HS-5 (cell line): ENCODE measurements around the gene GID8.

ENCODE experiments used
- DNase-seq: peaks from one replicate; pipeline ENCODE4 v3.0.0-alpha.2; 2012; ENCODE audit warnings: low read depth

GID8 gene

DNA sequence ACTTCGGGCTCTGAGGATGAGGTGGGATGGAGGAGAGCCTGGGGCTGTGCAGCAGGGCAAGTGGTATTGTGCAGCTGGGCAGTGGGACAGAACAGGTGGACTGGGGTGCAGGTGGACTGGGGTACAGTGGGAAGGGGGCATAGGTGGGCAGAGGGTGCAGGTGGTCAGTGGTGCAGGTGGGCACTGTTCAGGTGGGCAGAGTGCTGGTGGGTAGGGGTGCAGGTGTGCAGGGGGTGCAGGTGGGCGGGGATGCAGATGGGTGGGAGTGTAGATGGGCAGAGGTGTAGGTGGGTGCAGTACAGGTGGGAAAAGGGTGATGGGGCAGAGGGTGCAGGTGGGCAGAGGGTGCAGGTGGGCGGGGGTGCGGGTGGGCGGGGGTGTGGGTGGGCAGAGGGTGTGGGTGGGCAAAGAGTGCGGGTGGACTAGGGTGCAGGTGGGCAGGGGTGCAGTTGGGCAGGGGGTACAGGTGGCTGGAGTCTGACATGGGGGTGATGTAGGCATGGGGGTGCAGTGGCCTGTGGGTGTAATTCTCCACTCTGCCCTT is 48.4 kb downstream of the GID8 start:
- DNase-seq: no peak

DNA sequence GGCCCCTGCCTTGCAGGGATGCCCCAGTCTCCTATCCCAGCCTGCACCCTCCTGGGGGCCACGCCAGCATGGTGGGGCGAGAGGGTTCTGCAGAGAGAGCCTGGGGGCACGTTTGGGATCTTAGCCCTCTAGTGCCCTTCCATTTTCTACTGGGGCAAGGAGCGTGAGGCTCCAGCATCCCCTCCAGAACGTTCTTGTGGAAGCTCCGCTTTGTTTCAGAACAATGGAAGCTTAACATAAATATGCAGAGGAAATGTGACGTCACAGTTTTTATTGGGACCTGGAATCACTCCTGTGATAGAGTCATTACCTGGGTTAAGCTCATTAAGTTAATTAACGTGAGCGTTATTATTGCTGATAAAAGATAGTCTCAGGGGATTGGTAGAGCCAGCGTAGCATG is 49.2 kb downstream of the GID8 start:
- DNase-seq: no peak

DNA sequence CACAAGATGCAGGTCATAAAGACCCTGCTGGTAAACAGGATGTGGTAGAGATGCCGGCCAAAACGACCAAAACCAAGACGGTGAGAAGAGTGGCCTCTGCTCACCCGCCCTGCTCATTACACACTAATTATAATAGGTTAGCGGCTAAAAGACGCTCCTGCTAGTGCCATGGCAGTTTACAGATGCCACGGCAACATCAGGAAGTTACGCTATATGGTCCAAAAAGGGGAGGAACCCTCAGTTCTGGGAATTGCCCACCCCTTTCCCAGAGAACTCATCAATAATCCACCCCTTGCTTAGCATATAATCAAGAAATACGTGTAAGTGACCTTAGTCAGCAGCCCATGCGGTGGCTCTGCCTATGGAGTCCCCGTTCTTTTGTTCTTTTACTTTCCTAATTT is 51.3 kb downstream of the GID8 start:
- DNase-seq: no peak

DNA sequence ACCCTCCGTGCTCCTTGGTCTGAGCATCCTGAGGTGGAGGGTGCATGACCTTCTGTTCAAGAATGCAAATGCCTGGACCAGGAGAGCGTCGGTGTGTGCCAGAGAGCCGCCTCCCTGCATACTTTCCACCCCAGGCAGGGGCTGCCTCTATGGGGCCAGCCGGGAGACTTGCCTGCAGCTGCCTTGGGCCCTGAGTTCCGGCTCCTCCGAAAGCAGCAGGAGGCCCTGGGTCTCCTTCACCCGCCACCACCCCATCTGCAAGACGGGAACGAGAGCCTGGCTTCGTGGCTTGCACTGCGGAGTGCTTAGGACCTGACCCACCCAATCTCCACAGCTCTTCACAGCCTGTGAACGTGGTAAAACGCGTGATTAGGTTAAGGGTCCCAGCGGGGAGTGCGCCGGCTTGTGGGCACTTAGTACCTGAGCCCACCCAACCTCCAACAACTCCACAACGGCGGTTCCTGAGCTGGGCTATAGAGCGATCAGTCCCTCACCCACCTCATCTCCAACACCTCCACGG is 52.4 kb downstream of the GID8 start:
- no peak for DNase-seq

DNA sequence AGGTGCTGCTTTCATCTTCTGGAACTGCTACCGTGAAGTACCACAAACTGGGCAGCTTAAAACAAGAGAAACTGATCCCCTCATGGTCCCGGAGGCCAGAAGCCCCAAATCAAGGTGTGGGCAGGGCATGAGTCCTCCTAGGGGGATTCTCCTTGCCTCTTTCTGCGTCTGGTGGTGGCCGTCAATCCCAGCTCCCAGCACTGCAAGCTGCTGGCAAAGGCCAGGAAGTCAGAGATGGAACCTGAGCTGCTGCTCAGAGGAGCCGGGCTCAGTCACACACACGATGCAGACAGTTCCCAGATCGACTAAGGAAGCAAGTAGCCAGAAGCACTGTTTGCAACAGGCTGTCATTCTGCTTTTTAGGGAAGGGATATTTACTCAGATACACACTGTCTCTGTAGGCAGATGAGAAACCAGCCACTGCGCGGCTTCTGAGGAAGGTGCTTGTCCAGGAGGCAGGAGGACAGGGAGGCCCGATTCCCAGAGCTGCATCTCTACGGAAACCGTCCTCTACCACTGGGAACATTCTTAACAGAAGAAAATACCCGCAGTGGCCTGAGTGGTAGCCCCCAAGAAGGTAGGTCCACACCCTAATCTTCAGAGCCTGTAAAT is 53.4 kb downstream of the GID8 start:
- no peak for DNase-seq

DNA sequence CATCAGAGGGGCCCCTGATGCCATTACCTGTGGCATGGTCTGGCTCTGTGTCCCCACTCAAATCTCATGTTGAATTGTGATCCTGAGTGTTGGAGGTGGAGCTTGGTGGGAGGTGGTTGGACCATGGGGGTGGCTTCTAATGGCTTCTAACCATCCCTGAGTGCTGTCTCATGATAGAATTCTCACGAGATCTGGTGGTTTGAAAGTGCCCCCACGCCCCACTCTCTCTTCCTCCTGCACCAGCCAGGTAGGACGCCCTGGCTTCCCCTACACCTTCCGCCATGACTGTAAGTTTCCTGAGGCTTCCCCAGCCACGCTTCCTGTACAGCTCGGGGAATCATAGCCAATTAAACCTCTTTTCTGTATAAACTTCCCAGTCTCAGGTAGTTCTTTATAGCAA is 53.9 kb downstream of the GID8 start:
- DNase-seq: no peak

DNA sequence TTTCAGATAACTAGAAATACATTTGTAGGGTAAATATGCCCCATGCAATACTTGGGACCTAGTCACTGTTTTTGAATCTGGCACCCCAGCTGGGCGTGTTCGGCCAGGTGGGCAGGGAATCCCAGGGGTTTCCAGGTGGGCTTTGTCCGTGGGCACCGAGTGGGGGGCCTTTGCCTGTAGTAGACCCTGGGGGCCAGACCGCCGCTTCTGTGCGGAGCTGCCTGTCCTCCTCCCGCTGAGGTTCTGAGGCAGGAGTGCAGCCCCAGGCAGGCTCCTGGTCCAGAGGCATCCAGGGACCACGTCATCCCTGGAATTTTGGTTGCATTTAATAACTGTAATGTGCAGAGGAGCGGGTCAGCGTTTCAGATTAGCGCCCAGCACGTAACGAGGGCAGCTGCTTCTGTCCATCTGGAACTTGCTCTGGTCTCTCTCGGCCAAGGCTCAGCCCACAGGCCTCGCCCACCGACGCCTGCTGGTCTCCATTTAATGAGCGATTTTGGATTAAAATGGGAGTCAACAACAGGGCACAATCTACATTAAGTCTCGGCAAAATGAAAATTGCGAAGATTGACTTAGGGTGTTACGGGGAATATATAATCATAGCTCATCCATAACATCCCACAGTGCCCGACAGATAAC is 56.0 kb downstream of the GID8 start:
- DNase-seq: no peak

DNA sequence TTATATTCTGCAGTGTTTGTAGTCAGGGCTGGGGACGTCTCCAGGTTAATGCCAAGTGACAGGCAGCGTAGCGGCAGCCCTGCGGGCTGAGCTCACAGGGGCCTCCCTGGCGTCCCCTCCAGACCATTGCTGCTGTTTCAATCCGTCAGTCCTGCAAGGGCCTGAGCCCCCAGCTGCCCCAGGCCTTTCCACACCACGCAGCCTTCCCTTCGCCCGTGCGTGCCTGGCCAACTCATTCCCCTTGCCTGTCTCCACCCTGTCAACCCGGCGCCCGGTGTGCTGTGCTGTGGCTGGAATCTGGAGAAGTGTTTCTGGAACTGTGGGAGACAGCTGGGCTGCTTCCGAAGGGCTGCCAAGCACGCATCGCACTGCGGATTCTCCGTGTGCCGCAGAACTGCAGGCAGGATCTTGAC is 56.9 kb downstream of the GID8 start:
- no peak for DNase-seq

DNA sequence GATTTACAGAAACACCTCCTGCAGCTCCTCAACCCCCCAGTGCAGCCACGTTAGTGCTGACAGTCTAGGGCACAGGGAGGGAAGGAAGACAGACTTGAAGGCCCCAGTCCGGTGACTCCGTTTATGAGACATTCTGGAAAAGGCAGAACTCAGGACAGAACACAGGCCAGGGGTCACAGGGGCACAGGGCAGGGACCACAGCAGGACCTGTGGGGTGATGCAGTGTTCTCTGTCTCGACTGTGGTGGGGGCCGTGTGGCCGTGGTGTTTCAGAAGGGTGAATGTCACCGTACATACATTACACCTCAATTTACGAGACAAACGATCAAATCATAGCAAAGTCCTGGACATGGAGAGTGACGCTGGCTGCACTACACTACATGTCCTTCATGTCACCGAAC is 57.5 kb downstream of the GID8 start:
- no peak for DNase-seq

DNA sequence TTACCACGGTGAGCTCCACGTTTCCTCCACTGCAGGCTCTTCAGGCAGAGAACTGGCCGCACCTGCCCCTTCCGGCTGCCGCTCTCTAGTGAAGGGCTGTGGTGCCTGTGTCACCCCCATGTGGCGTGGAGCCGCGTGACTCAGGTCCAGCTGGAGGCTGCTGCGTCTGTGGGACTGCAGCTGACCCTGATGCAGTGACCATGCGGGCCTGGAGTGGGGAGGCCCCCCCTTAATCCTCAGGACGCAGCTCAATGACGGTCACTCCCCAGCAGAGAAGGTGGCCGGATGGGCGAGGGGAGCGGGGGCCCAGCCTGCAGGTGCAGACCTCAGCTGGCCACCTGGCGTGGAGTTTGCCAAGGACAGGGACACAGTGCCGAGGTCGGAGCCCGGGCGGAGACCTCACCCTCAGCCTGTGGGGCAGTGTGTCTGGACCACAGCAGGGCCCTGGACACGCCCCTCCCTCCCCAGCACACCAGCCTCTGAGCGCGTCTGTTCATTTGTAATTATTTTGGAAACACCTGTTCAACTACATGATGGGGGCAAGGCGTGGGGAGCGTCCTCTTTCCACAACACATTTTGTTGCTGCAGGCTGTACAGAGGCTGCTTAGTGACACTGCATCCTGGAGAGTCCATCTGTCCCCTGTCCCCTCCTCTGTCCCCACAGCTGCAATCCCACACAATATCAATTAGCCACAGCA is 58.1 kb downstream of the GID8 start:
- DNase-seq: no peak

DNA sequence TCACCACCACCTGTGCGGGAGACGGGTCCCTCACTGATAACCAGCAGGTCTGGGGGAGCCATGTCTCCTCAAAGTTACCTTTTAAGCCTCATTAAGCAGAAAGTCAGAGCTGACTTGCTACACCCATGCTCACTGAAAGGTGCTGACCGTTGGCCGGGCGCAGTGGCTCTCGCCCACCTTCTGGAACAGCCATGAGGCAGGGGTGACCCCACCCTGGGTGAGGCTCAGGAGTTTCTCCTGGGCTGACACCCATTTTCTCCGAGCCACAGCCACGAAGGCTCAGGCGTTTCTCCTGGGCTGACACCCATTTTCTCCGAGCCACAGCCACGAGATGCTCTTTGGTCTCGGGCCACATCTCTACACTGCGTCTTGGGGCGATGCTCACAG is 58.6 kb downstream of the GID8 start:
- DNase-seq: no peak

DNA sequence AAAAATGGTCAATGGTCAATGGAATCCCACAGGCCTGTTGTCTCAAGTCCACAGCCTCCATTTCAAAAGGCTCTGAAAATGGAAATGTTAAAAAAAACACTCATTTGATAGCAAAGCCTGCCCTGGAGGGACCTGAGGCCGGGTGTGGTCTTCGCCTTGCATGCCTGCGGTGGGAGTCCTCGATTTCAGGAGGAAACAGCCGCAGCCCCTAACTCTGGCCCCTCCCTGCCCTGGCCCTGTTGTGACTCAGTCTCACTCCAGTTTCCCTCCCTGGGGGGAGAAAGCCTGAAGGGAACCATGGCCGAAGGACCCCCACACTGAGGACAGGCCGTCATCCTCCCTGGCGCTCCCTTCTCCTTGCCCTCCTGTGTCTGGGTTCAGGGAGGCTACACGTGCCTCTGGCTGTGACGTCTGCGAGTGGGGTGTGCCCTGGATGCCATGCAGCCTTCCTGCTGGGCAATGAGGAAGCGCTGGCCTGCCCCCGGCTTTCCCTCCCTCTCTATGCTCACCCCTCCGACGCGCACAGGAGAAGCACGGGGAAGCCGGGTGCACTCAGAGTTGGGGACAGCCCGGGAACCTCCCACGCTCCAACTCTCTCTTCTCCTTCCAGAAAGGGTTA is 59.6 kb downstream of the GID8 start:
- no peak for DNase-seq
